ENCODE measurements around the gene PAX3. TPM values are rescaled to one million over a fixed set of nuclear protein-coding genes. Genes with fewer than 3 reads are reported as not detected.

PAX3 gene
- total and polyA plus RNA-seq, 4 donors, result 0.60 TPM; not detected in 3

GRCh38 chr2:222300726-222301052, 1.9 kb upstream of the PAX3 start:
- no peaks in the 10 kb centered on the region for H3K4me1 ChIP-seq (ENCODE audit: control insufficient read depth in 1 of 2, insufficient read depth in 2 of 2, low read length in 2 of 2)
- no peaks in the 10 kb centered on the region for H3K27me3 ChIP-seq (ENCODE audit: control insufficient read depth in 1 of 2, insufficient read depth in 2 of 2, low read length in 1 of 2)
- H3K27ac ChIP-seq (ENCODE audit: low read depth in 1 of 2, low read length in 2 of 2), result no peak overlapping the region
- WGBS, 2 donors, result 11 to 14% methylated on average over 11 of the region's 11 CpGs
- peaks cover 2% of the 10 kb centered on the region for H3K9me3 ChIP-seq (ENCODE audit: control insufficient read depth, low read length)
- intact Hi-C loops (cut with DNase I), result no loop called here
- no peak overlapping the region for H3K4me3 ChIP-seq (ENCODE audit: low read length in 2 of 2)
- no peak for DNase-seq
- ATAC-seq (ENCODE audit: low FRiP score), result no peak
- no peaks in the 10 kb centered on the region for H3K36me3 ChIP-seq (ENCODE audit: control insufficient read depth in 1 of 2, insufficient read depth in 2 of 2, low read length in 1 of 2)

DNA sequence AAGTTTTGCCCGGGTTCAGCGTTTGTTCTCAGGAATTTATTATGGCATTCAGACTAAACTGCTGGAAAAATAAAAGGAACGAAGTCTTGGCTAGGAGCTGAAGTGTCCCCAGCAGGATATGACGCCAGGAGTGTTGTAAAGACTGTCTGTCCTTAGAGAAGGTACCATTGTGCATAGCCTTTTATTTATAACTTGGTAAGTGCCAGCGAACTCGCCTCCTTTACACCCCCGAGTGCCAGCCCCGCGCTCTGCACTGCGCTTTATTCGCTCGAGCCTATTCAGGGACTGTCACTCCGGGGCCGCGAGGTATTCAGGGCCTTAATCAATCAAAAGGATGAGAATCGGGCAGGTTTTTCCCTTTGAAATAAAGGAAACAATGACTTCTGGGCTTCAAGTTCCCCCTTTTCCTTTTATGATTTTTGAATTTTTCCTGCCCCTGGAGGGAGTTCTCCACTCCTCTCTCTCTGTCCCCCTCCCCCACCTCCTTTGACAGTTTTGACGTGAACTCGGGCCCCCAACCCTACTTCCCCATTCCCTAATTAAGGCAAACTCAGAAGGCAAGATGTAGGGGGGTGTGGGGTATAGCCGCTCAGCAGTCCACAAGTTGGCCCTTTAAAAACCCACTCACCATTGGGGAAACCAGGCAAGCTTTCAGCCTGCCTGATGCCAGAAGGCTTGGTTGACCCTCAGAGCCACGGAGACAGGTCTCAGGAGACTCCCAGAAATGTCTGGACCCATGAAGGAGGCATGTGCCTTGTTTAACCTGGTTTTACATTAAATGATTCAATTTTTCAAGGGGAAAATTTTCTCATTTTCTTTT, 1.3 kb upstream of the PAX3 start:
- no peaks in the 10 kb centered on the region for H3K4me1 ChIP-seq (ENCODE audit: control insufficient read depth in 1 of 2, insufficient read depth in 2 of 2, low read length in 2 of 2)
- DNase-seq (no peak), ATAC-seq (ENCODE audit: low FRiP score) (no peak)
- no peak overlapping the region for H3K4me3 ChIP-seq (ENCODE audit: low read length in 2 of 2)
- H3K36me3 ChIP-seq (ENCODE audit: control insufficient read depth in 1 of 2, insufficient read depth in 2 of 2, low read length in 1 of 2), result no peaks in the 10 kb centered on the region
- WGBS, 2 donors, result 11 to 13% methylated on average over 20 of the region's 20 CpGs
- intact Hi-C loops (cut with DNase I), result no loop called here
- H3K27me3 ChIP-seq (ENCODE audit: control insufficient read depth in 1 of 2, insufficient read depth in 2 of 2, low read length in 1 of 2), result no peaks in the 10 kb centered on the region
- H3K27ac ChIP-seq (ENCODE audit: low read depth in 1 of 2, low read length in 2 of 2), result no peak overlapping the region
- H3K9me3 ChIP-seq (ENCODE audit: control insufficient read depth, low read length), result peaks cover 2% of the 10 kb centered on the region

GRCh38 chr2:222298001-222298310, 842 bp downstream of the PAX3 start:
- DNase-seq, result no peak
- intact Hi-C loops (cut with DNase I), result no loop called here
- H3K4me3 ChIP-seq (ENCODE audit: low read length in 2 of 2), result no peak overlapping the region
- no peak overlapping the region for H3K27ac ChIP-seq (ENCODE audit: low read depth in 1 of 2, low read length in 2 of 2)
- peaks cover 2% of the 10 kb centered on the region for H3K9me3 ChIP-seq (ENCODE audit: control insufficient read depth, low read length)
- WGBS, 2 donors, result 17 to 20% methylated on average over 16 of the region's 16 CpGs
- no peaks in the 10 kb centered on the region for H3K4me1 ChIP-seq (ENCODE audit: control insufficient read depth in 1 of 2, insufficient read depth in 2 of 2, low read length in 2 of 2)
- ATAC-seq (ENCODE audit: low FRiP score), result no peak
- no peaks in the 10 kb centered on the region for H3K27me3 ChIP-seq (ENCODE audit: control insufficient read depth in 1 of 2, insufficient read depth in 2 of 2, low read length in 1 of 2)
- H3K36me3 ChIP-seq (ENCODE audit: control insufficient read depth in 1 of 2, insufficient read depth in 2 of 2, low read length in 1 of 2), result no peaks in the 10 kb centered on the region

DNA sequence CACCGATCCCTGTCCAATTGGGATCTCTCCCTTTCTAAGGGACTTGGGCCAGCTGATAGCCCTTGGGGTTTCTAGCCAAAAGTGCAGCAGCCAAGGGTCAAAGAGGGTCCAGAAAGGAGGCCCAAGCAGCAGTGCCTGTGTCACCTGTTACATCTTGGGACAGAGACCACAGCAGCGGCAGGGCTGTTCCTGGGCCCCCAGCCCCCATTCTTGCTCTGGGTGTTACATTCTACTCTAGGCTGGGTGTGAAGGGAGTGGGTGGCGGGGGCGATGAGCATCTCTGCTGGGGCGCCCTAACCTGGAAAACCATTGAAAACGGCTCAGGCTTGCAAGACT, 1.2 kb downstream of the PAX3 start:
- Histone ChIP-seq H3K27ac (ENCODE audit: low read depth in 1 of 2, low read length in 2 of 2) (no peak overlapping the region), H3K36me3 (ENCODE audit: control insufficient read depth in 1 of 2, insufficient read depth in 2 of 2, low read length in 1 of 2) (no peaks in the 10 kb centered on the region), H3K27me3 (ENCODE audit: control insufficient read depth in 1 of 2, insufficient read depth in 2 of 2, low read length in 1 of 2) (no peaks in the 10 kb centered on the region), H3K4me1 (ENCODE audit: control insufficient read depth in 1 of 2, insufficient read depth in 2 of 2, low read length in 2 of 2) (no peaks in the 10 kb centered on the region), H3K4me3 (ENCODE audit: low read length in 2 of 2) (no peak overlapping the region), H3K9me3 (ENCODE audit: control insufficient read depth, low read length) (peaks cover 2% of the 10 kb centered on the region)
- no peak for DNase-seq
- intact Hi-C loops (cut with DNase I), result no loop called here
- ATAC-seq (ENCODE audit: low FRiP score), result no peak
- WGBS, 2 donors, result 17 to 29% methylated on average over 6 of the region's 6 CpGs

DNA sequence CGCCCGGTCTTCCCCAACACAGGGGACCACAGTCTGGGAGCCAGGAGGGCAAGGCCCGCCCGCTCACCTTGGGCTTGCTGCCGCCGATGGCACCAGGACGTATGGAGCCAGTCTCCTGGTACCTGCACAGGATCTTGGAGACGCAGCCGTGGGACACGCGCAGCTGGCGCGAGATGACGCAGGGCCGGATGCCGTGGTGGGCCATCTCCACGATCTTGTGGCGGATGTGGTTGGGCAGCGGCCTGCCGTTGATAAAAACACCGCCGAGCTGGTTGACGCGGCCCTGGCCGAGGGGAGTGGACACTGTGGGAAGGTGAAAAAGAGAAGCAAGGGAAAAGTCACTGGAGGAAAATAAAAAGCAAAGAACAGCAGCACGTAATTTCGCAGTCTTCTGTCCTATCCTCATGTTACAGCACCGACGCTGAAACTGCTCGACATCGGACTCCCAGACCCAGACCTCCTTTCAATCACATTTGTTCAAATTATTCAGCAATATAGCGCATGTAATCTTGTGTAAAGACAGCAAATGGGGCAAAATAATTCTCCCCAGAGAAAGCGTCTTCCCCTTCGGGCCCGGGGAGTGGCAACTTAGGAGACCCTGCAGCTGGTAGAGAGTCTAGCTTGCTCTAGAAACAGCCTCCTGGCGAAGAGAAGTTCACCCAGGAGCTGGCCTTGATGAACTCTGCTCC, 1.7 kb downstream of the PAX3 start:
- DNase-seq (no peak), ATAC-seq (ENCODE audit: low FRiP score) (no peak)
- no peak overlapping the region for H3K27ac ChIP-seq (ENCODE audit: low read depth in 1 of 2, low read length in 2 of 2)
- H3K4me1 ChIP-seq (ENCODE audit: control insufficient read depth in 1 of 2, insufficient read depth in 2 of 2, low read length in 2 of 2), result no peaks in the 10 kb centered on the region
- no peak overlapping the region for H3K4me3 ChIP-seq (ENCODE audit: low read length in 2 of 2)
- 15 to 19% methylated on average over 36 of the region's 36 CpGs for WGBS, 2 donors
- H3K27me3 ChIP-seq (ENCODE audit: control insufficient read depth in 1 of 2, insufficient read depth in 2 of 2, low read length in 1 of 2), result no peaks in the 10 kb centered on the region
- intact Hi-C loops (cut with DNase I), result no loop called here
- H3K9me3 ChIP-seq (ENCODE audit: control insufficient read depth, low read length), result peaks cover 2% of the 10 kb centered on the region
- H3K36me3 ChIP-seq (ENCODE audit: control insufficient read depth in 1 of 2, insufficient read depth in 2 of 2, low read length in 1 of 2), result no peaks in the 10 kb centered on the region

- ATAC-seq (ENCODE audit: low FRiP score) (no peak), DNase-seq (no peak)
- H3K36me3 ChIP-seq (ENCODE audit: control insufficient read depth in 1 of 2, insufficient read depth in 2 of 2, low read length in 1 of 2), result no peaks in the 10 kb centered on the region
- no peak overlapping the region for H3K27ac ChIP-seq (ENCODE audit: low read depth in 1 of 2, low read length in 2 of 2)
- H3K27me3 ChIP-seq (ENCODE audit: control insufficient read depth in 1 of 2, insufficient read depth in 2 of 2, low read length in 1 of 2), result no peaks in the 10 kb centered on the region
- H3K4me3 ChIP-seq (ENCODE audit: low read length in 2 of 2), result no peak overlapping the region
- intact Hi-C loops (cut with DNase I), result no loop called here
- H3K4me1 ChIP-seq (ENCODE audit: control insufficient read depth in 1 of 2, insufficient read depth in 2 of 2, low read length in 2 of 2), result no peaks in the 10 kb centered on the region
- WGBS, 2 donors, result 14 to 19% methylated on average over 6 of the region's 6 CpGs
- H3K9me3 ChIP-seq (ENCODE audit: control insufficient read depth, low read length), result peaks cover 2% of the 10 kb centered on the region
These were observed 2.5 kb downstream of the PAX3 start for GRCh38 chr2:222296311-222296741.

- Histone ChIP-seq H3K27ac (ENCODE audit: low read depth in 1 of 2, low read length in 2 of 2) (no peak overlapping the region), H3K9me3 (ENCODE audit: control insufficient read depth, low read length) (peaks cover 2% of the 10 kb centered on the region), H3K27me3 (ENCODE audit: control insufficient read depth in 1 of 2, insufficient read depth in 2 of 2, low read length in 1 of 2) (no peaks in the 10 kb centered on the region), H3K4me1 (ENCODE audit: control insufficient read depth in 1 of 2, insufficient read depth in 2 of 2, low read length in 2 of 2) (no peaks in the 10 kb centered on the region), H3K36me3 (ENCODE audit: control insufficient read depth in 1 of 2, insufficient read depth in 2 of 2, low read length in 1 of 2) (no peaks in the 10 kb centered on the region), H3K4me3 (ENCODE audit: low read length in 2 of 2) (peak overlapping the region; percentile 6 to 46)
- intact Hi-C loops (cut with DNase I), result no loop called here
- ATAC-seq (ENCODE audit: low FRiP score) (no peak), DNase-seq (no peak)
- WGBS, 2 donors, result 6 to 9% methylated on average over 33 of the region's 33 CpGs
These were observed 3.3 kb downstream of the PAX3 start for GRCh38 chr2:222295368-222296062.

- H3K4me1 ChIP-seq (ENCODE audit: control insufficient read depth in 1 of 2, insufficient read depth in 2 of 2, low read length in 2 of 2), result no peaks in the 10 kb centered on the region
- WGBS, 2 donors, result 9 to 10% methylated on average over 27 of the region's 27 CpGs
- intact Hi-C loops (cut with DNase I), result no loop called here
- peaks cover 2% of the 10 kb centered on the region for H3K9me3 ChIP-seq (ENCODE audit: control insufficient read depth, low read length)
- no peak for DNase-seq
- ATAC-seq (ENCODE audit: low FRiP score), result no peak
- H3K27ac ChIP-seq (ENCODE audit: low read depth in 1 of 2, low read length in 2 of 2), result no peak overlapping the region
- H3K4me3 ChIP-seq (ENCODE audit: low read length in 2 of 2), result no peak overlapping the region
- H3K36me3 ChIP-seq (ENCODE audit: control insufficient read depth in 1 of 2, insufficient read depth in 2 of 2, low read length in 1 of 2), result no peaks in the 10 kb centered on the region
- no peaks in the 10 kb centered on the region for H3K27me3 ChIP-seq (ENCODE audit: control insufficient read depth in 1 of 2, insufficient read depth in 2 of 2, low read length in 1 of 2)
These were observed 3.8 kb downstream of the PAX3 start for GRCh38 chr2:222294996-222295367.
